Effector memory CD8-positive, alpha-beta T cell (primary cell): ENCODE measurements around the gene HPSE2.

ENCODE experiments used
- ATAC-seq: fragments of 150-1000 bp; cut with Tn5 transposase; replicated peaks from 2 replicates; pipeline ENCODE4 v1.10.0; 2021; ENCODE audit warnings: mild to moderate bottlenecking, moderate library complexity
- DNase-seq, 3 experiments: peaks; one replicate each; pipeline ENCODE4 v3.0.0; 2021
- H3K27ac Mint-ChIP-seq, 2 donors: one replicate each; pipeline ENCODE4 v1.8.0; 2022; ENCODE audit warnings: mild to moderate bottlenecking in 2 of 2, mixed read lengths in 2 of 2, moderate library complexity in 2 of 2
- H3K27me3 Mint-ChIP-seq, 2 donors: one replicate each; pipeline ENCODE4 v1.8.0; 2022; ENCODE audit warnings: mixed read lengths in 2 of 2
- H3K36me3 Mint-ChIP-seq: one replicate; pipeline ENCODE4 v1.8.0; 2022; ENCODE audit warnings: mild to moderate bottlenecking, moderate library complexity, mixed read lengths; ENCODE audit not compliant: insufficient read depth
- H3K4me1 Mint-ChIP-seq, 2 donors: one replicate each; pipeline ENCODE4 v1.8.0; 2022; ENCODE audit warnings: low read depth in 2 of 2, mixed read lengths in 2 of 2
- H3K4me3 Mint-ChIP-seq, 2 donors: one replicate each; pipeline ENCODE4 v1.8.0; 2022; ENCODE audit warnings: mild to moderate bottlenecking in 2 of 2, mixed read lengths in 2 of 2, moderate library complexity in 2 of 2
- H3K9me3 Mint-ChIP-seq, 2 donors: one replicate each; pipeline ENCODE4 v1.8.0; 2022; ENCODE audit warnings: mixed read lengths in 2 of 2

The HPSE2 gene

GRCh38 chr10:98957801-98958200 is 277.9 kb downstream of the HPSE2 start:
- no peaks in the 10 kb centered on the region for H3K4me1 Mint-ChIP-seq
- H3K36me3 Mint-ChIP-seq: peaks cover 3% of the 10 kb centered on the region
- H3K4me3 Mint-ChIP-seq: no peak overlapping the region
- ATAC-seq (no peak), DNase-seq (no peak)
- peaks cover 0 to 6% of the 10 kb centered on the region in 2 donors for H3K9me3 Mint-ChIP-seq
- no peak overlapping the region for H3K27ac Mint-ChIP-seq
- peaks cover 0 to 9% of the 10 kb centered on the region in 2 donors for H3K27me3 Mint-ChIP-seq

DNA sequence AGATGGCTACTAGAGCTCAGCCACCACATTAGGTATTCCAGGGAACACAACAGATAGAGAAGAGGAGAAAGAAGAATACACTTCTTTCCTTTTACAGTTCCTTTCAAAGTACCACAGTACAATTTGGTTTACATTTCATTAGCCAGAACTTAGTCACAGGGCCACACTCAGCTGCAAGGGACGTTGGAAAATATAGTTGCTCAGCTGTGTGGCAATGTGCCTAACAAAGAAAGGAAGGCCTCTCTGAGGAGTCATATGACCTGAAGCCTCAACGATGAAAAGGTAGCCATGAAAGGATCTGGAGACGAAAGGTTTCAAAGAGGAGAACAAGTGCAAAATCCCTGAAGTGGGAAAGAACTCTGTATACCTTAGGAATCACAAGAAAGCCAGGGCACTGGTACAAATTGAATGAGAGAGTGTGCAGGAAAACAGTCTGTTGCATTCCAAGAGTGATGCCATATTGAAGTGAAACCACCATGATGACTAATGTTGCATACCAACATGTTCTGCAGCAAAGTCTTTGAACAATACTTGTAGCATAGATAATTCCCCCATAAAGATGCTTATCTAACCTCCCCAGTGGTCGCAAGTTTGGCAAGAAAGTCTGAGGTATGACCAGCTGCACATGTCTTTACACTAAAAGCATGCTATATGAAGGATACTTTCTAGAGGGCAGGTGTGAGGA is 278.9 kb downstream of the HPSE2 start:
- no peak for DNase-seq
- no peak overlapping the region for H3K27ac Mint-ChIP-seq
- H3K4me1 Mint-ChIP-seq: no peaks in the 10 kb centered on the region
- H3K36me3 Mint-ChIP-seq: peaks cover 3% of the 10 kb centered on the region
- peaks cover 0 to 6% of the 10 kb centered on the region in 2 donors for H3K9me3 Mint-ChIP-seq
- peaks cover 0 to 9% of the 10 kb centered on the region in 2 donors for H3K27me3 Mint-ChIP-seq
- ATAC-seq: no peak
- no peak overlapping the region for H3K4me3 Mint-ChIP-seq

DNA sequence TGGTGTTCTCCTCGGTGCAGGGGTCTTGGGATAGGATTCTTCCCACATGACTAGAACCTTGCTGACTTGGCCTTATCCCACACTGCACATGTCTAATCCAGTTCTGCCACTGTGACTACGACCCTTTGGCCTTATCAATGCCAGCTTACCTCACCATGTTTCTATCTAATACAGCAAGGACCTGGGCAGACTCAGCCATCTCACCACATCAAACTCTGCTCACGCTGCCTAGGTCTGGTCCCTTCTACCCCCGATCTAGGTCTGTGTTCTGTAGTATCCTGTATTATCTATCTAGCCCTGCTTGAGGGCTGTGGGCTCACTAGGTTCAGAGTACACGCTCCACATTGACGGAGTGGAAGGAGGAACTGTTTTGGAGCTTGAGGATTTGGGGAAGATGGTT is 282.4 kb downstream of the HPSE2 start:
- Mint-ChIP-seq H3K9me3 (peaks cover 1 to 6% of the 10 kb centered on the region in 2 donors), H3K4me1 (no peaks in the 10 kb centered on the region), H3K36me3 (peaks cover 3% of the 10 kb centered on the region), H3K27ac (no peak overlapping the region), H3K27me3 (peaks cover 0 to 9% of the 10 kb centered on the region in 2 donors), H3K4me3 (no peak overlapping the region)
- no peak for ATAC-seq
- DNase-seq: no peak

DNA sequence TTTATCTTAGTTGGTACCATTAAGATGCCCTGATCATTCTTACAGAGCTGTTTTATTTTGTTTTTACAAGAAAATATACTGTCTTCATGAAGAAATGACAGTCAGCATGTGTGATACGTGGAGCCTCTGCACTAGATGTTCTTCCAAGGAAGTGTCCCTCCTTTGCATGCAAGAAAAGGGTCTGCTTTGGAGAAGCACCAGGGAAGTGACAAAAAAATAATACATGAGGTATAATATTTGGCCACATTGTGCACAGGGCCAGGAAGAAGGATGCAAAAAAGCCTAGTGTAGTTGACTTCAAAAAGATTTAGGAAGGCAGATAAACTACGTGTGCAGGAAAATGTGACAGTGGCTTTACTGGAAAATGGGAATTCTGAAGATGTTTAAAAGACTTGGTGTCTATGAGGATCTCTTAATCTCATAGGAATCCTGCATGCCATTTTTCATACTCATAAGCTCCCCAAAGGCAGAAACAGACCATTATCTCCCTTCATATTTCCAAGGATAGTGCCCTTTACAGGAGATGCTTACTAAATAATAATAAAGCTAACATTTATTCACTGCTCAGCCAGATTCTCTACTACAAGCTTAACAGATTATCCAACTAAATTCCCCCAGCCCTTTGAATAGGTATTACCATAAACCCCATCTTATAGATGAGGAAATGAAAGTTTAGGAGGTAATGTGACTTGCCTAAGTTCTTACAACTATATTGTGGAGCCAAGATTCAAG is 284.2 kb downstream of the HPSE2 start:
- no peak for DNase-seq
- H3K36me3 Mint-ChIP-seq: peaks cover 3% of the 10 kb centered on the region
- no peak overlapping the region for H3K27ac Mint-ChIP-seq
- H3K27me3 Mint-ChIP-seq: peaks cover 0 to 9% of the 10 kb centered on the region in 2 donors
- ATAC-seq: no peak
- peaks cover 1 to 6% of the 10 kb centered on the region in 2 donors for H3K9me3 Mint-ChIP-seq
- H3K4me3 Mint-ChIP-seq: no peak overlapping the region
- H3K4me1 Mint-ChIP-seq: no peaks in the 10 kb centered on the region

- no peak for DNase-seq
- Mint-ChIP-seq H3K27ac (no peak overlapping the region), H3K27me3 (peaks cover 0 to 9% of the 10 kb centered on the region in 2 donors), H3K4me3 (no peak overlapping the region), H3K36me3 (peaks cover 3% of the 10 kb centered on the region), H3K4me1 (no peaks in the 10 kb centered on the region), H3K9me3 (peaks cover 1 to 6% of the 10 kb centered on the region in 2 donors)
- no peak for ATAC-seq
Observed at GRCh38 chr10:98950106-98950505, 285.5 kb downstream of the HPSE2 start.

GRCh38 chr10:98949306-98949705 is 286.3 kb downstream of the HPSE2 start:
- Mint-ChIP-seq H3K9me3 (peaks cover 1 to 6% of the 10 kb centered on the region in 2 donors), H3K27ac (no peak overlapping the region), H3K27me3 (peaks cover 0 to 9% of the 10 kb centered on the region in 2 donors), H3K4me1 (no peaks in the 10 kb centered on the region), H3K4me3 (no peak overlapping the region), H3K36me3 (peaks cover 3% of the 10 kb centered on the region)
- no peak for DNase-seq
- no peak for ATAC-seq

DNA sequence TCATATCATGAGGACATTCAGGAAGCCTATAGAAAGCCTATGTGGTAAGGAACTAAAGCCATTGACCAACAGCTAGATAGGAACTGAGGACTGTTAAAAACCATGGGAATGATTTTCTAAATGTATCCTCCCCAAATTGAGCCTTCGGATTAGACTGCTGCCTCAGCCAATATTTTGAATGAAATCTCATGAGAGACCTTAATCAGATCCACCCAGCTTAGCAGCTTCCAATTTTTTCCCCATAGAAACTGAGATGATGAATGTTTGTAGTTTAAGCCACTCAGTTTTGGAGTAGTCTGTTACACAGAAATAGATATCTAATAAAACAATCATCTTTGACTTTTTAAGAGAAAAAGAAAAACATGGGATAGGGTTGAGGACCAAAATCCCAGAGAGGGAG is 292.0 kb downstream of the HPSE2 start:
- Mint-ChIP-seq H3K4me1 (no peaks in the 10 kb centered on the region), H3K27me3 (no peaks in the 10 kb centered on the region), H3K9me3 (peaks cover 0 to 5% of the 10 kb centered on the region in 2 donors), H3K36me3 (no peaks in the 10 kb centered on the region), H3K4me3 (no peak overlapping the region), H3K27ac (no peak overlapping the region)
- ATAC-seq (no peak), DNase-seq (no peak)

DNA sequence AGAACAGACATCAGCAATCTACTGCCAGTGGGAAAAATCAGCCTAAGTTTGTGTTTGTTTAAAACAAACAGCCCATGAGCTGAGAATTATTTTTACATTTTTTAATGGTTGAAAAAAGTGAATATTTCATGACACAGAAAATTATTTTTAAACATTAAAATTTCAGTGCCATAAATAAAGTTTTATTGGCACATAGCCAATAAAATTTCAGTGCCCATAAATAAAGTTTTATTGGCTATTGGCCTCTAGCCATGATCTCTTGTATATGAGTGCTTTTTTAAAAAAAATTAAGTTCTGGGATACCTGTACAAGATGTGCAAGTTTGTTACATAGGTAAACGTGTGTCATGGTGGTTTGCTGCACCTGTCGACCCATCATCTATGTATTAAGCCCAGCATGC is 305.9 kb downstream of the HPSE2 start:
- peaks cover 6 to 10% of the 10 kb centered on the region in 2 donors for H3K9me3 Mint-ChIP-seq
- H3K4me3 Mint-ChIP-seq: no peak overlapping the region
- peaks cover 0 to 2% of the 10 kb centered on the region in 2 donors for H3K27me3 Mint-ChIP-seq
- no peaks in the 10 kb centered on the region for H3K36me3 Mint-ChIP-seq
- DNase-seq (no peak), ATAC-seq (no peak)
- no peaks in the 10 kb centered on the region for H3K4me1 Mint-ChIP-seq
- H3K27ac Mint-ChIP-seq: no peak overlapping the region

GRCh38 chr10:98925651-98926050 is 310.0 kb downstream of the HPSE2 start:
- Mint-ChIP-seq H3K4me1 (no peaks in the 10 kb centered on the region), H3K9me3 (no peaks in the 10 kb centered on the region), H3K4me3 (no peak overlapping the region), H3K27me3 (no peaks in the 10 kb centered on the region), H3K36me3 (no peaks in the 10 kb centered on the region), H3K27ac (no peak overlapping the region)
- ATAC-seq: no peak
- DNase-seq: no peak

DNA sequence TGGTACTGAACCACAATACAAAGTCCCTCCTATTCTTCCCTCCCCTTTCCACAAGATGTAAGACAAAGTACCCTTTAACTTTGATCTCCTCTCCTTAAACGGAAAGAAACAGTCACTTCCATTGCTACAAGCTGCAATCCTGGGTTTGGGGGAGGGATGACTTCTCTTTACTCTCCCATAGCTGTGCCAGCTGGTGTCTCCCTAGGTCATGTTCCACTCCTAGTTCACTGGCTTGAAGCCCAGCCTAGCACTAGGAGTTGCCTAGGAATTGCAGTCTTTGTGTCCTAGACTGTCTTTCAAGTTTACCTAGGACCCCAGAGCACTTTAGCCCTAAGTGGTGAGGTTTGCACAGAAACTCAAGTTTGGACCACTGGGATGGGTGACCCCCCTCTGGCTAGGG is 311.1 kb downstream of the HPSE2 start:
- Mint-ChIP-seq H3K4me3 (no peak overlapping the region), H3K36me3 (no peaks in the 10 kb centered on the region), H3K27me3 (no peaks in the 10 kb centered on the region), H3K27ac (no peak overlapping the region), H3K9me3 (no peaks in the 10 kb centered on the region), H3K4me1 (no peaks in the 10 kb centered on the region)
- DNase-seq: no peak
- no peak for ATAC-seq

GRCh38 chr10:98921316-98921715 is 314.3 kb downstream of the HPSE2 start:
- no peaks in the 10 kb centered on the region for H3K36me3 Mint-ChIP-seq
- no peaks in the 10 kb centered on the region for H3K27me3 Mint-ChIP-seq
- H3K4me3 Mint-ChIP-seq: no peak overlapping the region
- H3K4me1 Mint-ChIP-seq: no peaks in the 10 kb centered on the region
- no peaks in the 10 kb centered on the region for H3K9me3 Mint-ChIP-seq
- no peak for ATAC-seq
- DNase-seq: no peak
- H3K27ac Mint-ChIP-seq: no peak overlapping the region

GRCh38 chr10:98920807-98921206 is 314.8 kb downstream of the HPSE2 start:
- Mint-ChIP-seq H3K4me3 (no peak overlapping the region), H3K9me3 (no peaks in the 10 kb centered on the region), H3K27me3 (no peaks in the 10 kb centered on the region), H3K4me1 (no peaks in the 10 kb centered on the region), H3K27ac (no peak overlapping the region), H3K36me3 (no peaks in the 10 kb centered on the region)
- ATAC-seq (no peak), DNase-seq (no peak)

- ATAC-seq (no peak), DNase-seq (no peak)
- H3K27ac Mint-ChIP-seq: no peak overlapping the region
- no peaks in the 10 kb centered on the region for H3K4me1 Mint-ChIP-seq
- H3K36me3 Mint-ChIP-seq: no peaks in the 10 kb centered on the region
- no peak overlapping the region for H3K4me3 Mint-ChIP-seq
- no peaks in the 10 kb centered on the region for H3K27me3 Mint-ChIP-seq
- H3K9me3 Mint-ChIP-seq: no peaks in the 10 kb centered on the region
Observed at GRCh38 chr10:98920360-98920759, 315.3 kb downstream of the HPSE2 start.

DNA sequence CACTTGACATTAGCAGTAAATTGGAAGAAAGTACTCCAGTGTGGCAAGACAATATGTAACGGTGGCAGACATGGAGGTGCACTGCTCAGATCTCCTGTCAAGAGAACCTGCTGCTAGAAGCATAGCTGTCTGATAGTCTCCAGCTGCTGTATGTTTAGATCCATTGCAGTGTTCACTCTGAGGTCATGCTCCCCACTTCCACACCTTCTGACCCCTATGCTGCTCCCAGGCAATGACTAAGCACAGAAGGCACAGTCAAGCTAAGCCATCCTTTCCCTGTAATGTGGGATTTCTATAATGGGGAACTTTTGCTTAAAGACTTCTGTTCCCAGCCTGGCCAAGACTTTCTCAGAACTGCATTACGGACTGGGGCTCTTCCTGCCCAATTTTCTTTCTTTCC is 315.8 kb downstream of the HPSE2 start:
- ATAC-seq (no peak), DNase-seq (no peak)
- Mint-ChIP-seq H3K27me3 (no peaks in the 10 kb centered on the region), H3K4me1 (no peaks in the 10 kb centered on the region), H3K4me3 (no peak overlapping the region), H3K36me3 (no peaks in the 10 kb centered on the region), H3K27ac (no peak overlapping the region), H3K9me3 (no peaks in the 10 kb centered on the region)
